ENCODE measurements around the gene OTUD4. TPM values are rescaled to one million over a fixed set of nuclear protein-coding genes. Genes with fewer than 3 reads are reported as not detected.
"Not testable (repeated sequence)": the region's sequence is repeated elsewhere in the genome, so short reads cannot be mapped to it uniquely, and the experiment has no call there.

The OTUD4 gene
- total RNA-seq, 4 donors from 2014 or later, result 10.5 to 46.0 (median 27.6) TPM

DNA sequence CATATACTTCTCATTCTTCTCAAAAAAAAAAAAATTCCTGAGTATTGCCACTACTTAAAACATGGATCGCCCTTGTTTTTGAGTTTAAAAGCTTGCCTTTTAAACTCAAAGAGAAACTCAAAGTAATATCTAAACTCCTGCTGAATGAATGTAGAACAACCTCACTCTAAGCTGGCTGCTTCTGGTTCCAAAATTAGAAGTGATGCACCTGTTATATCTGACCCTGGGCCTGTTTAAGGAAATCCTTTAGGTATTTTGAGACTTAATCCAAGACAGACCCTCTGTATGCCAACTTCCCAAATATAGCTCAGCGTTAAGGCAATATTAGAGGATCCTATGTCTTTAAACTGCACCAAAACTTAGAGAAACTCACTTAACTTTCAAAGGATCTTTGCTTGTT is 1.8 kb upstream of the OTUD4 start:
- Histone ChIP-seq H3K4me1 (peaks cover 3 to 24% (median 17%) of the 10 kb centered on the region in 4 donors), H3K27me3 (no peaks in the 10 kb centered on the region), H3K36me3 (no peaks in the 10 kb centered on the region), H3K9me3 (no peaks in the 10 kb centered on the region), H3K4me3 (no peak overlapping the region), H3K27ac (no peak overlapping the region)
- in situ Hi-C loops (cut with MboI; ENCODE audit: low pct_ligation_motif_present in 1 of 4, low pct_unique_long_range_greater_than_20kb in 1 of 4, low sequenced_read_pairs in 3 of 4) (no loop called here), intact Hi-C loops (cut with DNase I; ENCODE audit: low total_unique reads) (no loop called here)
- no peak for DNase-seq
- TF ChIP-seq POLR2AphosphoS5 (IDR thresholded peaks at IDR 0.05) (no peak), POLR2A (IDR thresholded peaks at IDR 0.05) (no peak), EP300 (IDR thresholded peaks at IDR 0.05; ENCODE audit: low read depth) (no peak)
- TF ChIP-seq, protein P1, sequence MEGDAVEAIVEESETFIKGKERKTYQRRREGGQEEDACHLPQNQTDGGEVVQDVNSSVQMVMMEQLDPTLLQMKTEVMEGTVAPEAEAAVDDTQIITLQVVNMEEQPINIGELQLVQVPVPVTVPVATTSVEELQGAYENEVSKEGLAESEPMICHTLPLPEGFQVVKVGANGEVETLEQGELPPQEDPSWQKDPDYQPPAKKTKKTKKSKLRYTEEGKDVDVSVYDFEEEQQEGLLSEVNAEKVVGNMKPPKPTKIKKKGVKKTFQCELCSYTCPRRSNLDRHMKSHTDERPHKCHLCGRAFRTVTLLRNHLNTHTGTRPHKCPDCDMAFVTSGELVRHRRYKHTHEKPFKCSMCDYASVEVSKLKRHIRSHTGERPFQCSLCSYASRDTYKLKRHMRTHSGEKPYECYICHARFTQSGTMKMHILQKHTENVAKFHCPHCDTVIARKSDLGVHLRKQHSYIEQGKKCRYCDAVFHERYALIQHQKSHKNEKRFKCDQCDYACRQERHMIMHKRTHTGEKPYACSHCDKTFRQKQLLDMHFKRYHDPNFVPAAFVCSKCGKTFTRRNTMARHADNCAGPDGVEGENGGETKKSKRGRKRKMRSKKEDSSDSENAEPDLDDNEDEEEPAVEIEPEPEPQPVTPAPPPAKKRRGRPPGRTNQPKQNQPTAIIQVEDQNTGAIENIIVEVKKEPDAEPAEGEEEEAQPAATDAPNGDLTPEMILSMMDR (IDR thresholded peaks at IDR 0.05), result no peak
- 82 to 85% methylated on average over 2 of the region's 2 CpGs for WGBS, 2 donors (ENCODE audit: low coverage in 1 of 2)

DNA sequence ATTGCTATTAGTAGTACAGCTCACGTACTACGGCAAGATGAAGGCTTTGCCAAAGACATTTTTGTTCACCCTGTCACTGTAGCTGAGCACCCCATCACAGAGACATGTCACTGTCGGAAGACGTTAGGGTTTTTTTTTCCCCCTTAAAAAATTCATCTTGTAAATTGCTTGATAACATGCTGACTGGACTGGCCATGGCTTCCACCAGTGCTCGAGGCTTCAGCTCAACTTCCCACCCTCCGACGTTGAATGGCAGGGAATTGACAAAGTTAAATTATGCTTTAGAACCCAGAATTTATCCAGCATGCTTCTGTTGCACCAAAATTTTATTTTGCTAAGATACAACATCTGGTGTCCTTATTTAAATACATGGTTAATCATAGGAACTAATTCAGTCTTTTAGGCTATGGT is 707 bp upstream of the OTUD4 start:
- H3K4me1 ChIP-seq, result peaks cover 13 to 35% (median 28%) of the 10 kb centered on the region in 4 donors
- in situ Hi-C loops (cut with MboI; ENCODE audit: low pct_ligation_motif_present in 1 of 4, low pct_unique_long_range_greater_than_20kb in 1 of 4, low sequenced_read_pairs in 3 of 4), result no loop called here
- no peaks in the 10 kb centered on the region for H3K27me3 ChIP-seq
- peak overlapping the region; percentile 97 to 100 (median 99) for H3K27ac ChIP-seq
- TF ChIP-seq EP300 (IDR thresholded peaks at IDR 0.05; ENCODE audit: low read depth) (no peak), POLR2AphosphoS5 (IDR thresholded peaks at IDR 0.05) (no peak), POLR2A (IDR thresholded peaks at IDR 0.05) (no peak)
- TF ChIP-seq, protein P1 (IDR thresholded peaks at IDR 0.05), result no peak
- no peaks in the 10 kb centered on the region for H3K36me3 ChIP-seq
- intact Hi-C loops (cut with DNase I; ENCODE audit: low total_unique reads), result no loop called here
- WGBS, 2 donors (ENCODE audit: low coverage in 1 of 2), result 10 to 23% methylated on average over 3 to 7 of the region's 7 CpGs
- no peaks in the 10 kb centered on the region for H3K9me3 ChIP-seq
- peak overlapping the region; percentile 49 to 98 (median 78) for H3K4me3 ChIP-seq
- no peak for DNase-seq

DNA sequence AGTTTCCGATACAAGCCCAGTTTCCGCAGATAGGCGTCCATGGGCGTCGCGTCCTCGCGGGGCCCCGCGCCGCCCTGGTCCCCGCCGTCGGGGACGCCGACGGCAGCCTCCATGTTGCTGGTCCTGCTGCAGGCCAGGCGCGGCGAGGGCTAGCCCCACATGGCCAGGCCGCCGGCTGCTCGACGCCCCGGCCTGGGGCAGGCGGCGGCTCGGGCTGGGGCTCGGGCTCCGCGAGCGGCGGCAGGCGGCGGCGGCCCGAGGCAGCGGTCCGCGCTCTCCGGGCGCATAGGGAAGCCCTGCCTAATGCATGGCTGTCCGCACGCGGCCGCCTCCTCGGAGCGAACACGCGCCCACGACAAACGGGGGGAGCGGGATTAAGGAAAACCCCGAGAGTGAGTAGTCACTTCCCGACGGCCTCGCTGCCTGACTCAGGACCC is 510 bp downstream of the OTUD4 start:
- H3K9me3 ChIP-seq; DNase-seq; intact Hi-C loops (cut with DNase I; ENCODE audit: low total_unique reads); in situ Hi-C loops (cut with MboI; ENCODE audit: low pct_ligation_motif_present in 1 of 4, low pct_unique_long_range_greater_than_20kb in 1 of 4, low sequenced_read_pairs in 3 of 4); H3K27me3 ChIP-seq; H3K36me3 ChIP-seq: not testable (repeated sequence)
- 0% methylated on average over 6 of the region's 57 CpGs; no CpG with 5 or more reads in 1 of the 2 donors for WGBS, 2 donors (ENCODE audit: low coverage in 1 of 2)
- H3K4me3 ChIP-seq, result peak overlapping the region; percentile 73 to 98 (median 90)
- H3K4me1 ChIP-seq, result peaks cover 13 to 44% (median 35%) of the 10 kb centered on the region in 4 donors
- H3K27ac ChIP-seq, result peak overlapping the region; percentile 97 to 100 (median 99)

DNA sequence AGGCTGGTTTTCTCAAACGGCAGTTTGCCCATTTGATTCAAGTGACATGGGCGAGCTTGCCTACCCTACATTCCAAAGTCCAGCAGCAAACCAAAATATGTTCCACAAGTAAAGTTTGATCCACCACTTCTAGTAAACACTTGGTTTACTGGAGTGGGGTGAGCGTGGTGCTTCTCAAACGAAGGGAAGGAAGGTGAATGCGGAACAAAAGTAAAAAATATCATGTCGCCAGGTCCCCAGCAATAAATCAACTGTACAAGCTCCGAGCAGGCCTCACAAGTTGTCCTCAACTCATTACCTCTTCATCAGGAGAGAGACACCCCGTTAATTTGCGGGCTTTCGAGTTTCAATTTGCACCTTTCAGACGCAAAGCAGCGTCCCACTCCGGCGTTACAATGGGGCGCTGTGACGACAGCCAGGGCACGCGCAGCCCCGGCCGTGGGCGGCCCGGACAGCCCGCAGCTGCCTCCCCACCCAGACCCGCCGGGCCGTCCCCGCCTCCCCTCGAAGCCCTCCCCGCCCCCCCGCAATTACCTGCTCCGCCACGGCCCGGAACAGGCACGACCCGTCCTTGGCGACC is 1.0 kb downstream of the OTUD4 start:
- TF ChIP-seq EP300 (IDR thresholded peaks at IDR 0.05; ENCODE audit: low read depth) (no peak), POLR2AphosphoS5 (IDR thresholded peaks at IDR 0.05) (peak in 2 of 3 donors; percentile 84 to 87), POLR2A (IDR thresholded peaks at IDR 0.05) (peak; percentile 67)
- in situ Hi-C loops (cut with MboI; ENCODE audit: low pct_ligation_motif_present in 1 of 4, low pct_unique_long_range_greater_than_20kb in 1 of 4, low sequenced_read_pairs in 3 of 4) (no loop called here), intact Hi-C loops (cut with DNase I; ENCODE audit: low total_unique reads) (no loop called here)

DNA sequence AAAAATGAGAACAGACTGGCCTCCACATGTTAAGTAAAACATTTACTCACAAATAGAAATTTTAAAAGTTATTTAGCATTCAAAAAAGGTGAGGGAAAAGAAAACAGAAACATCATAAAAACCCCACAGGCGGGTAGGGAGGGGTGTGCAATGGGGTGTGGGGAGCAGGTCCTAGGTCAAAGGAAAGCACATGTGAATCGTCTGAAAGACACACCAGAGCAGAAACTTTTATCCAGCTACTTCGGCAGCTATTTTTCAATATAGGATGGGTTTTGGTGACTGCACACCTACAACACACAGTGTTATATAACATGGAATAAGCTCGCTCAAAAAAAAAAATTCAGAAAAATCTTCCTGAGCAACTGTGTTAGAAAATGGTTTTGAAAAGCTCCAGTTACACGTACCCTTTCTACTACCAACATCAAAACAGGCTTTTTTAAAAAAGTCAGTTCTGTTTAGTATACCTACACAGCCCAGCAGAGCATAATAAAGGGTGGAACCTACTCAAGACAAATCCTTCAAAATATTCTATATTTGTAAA is 1.6 kb downstream of the OTUD4 start:
- H3K4me3 ChIP-seq, result peak overlapping the region; percentile 73 to 98 (median 90)
- TF ChIP-seq POLR2A (IDR thresholded peaks at IDR 0.05), result no peak
- no peaks in the 10 kb centered on the region for H3K27me3 ChIP-seq
- no peaks in the 10 kb centered on the region for H3K36me3 ChIP-seq
- in situ Hi-C loops (cut with MboI; ENCODE audit: low pct_ligation_motif_present in 1 of 4, low pct_unique_long_range_greater_than_20kb in 1 of 4, low sequenced_read_pairs in 3 of 4) (no loop called here), intact Hi-C loops (cut with DNase I; ENCODE audit: low total_unique reads) (no loop called here)
- peaks cover 13 to 44% (median 35%) of the 10 kb centered on the region in 4 donors for H3K4me1 ChIP-seq
- peak overlapping the region; percentile 97 to 100 (median 99) for H3K27ac ChIP-seq
- no peak for DNase-seq
- H3K9me3 ChIP-seq, result no peaks in the 10 kb centered on the region
- 0 to 1% methylated on average over 5 of the region's 5 CpGs for WGBS, 2 donors (ENCODE audit: low coverage in 1 of 2)

More for the DNA sequence above, 1.0 kb downstream of the OTUD4 start:
- 0 to 1% methylated on average over 6 to 25 of the region's 36 CpGs for WGBS, 2 donors (ENCODE audit: low coverage in 1 of 2)
- Histone ChIP-seq H3K9me3 (no peaks in the 10 kb centered on the region), H3K27ac (peak overlapping the region; percentile 97 to 100 (median 99)), H3K4me1 (peaks cover 13 to 44% (median 35%) of the 10 kb centered on the region in 4 donors), H3K36me3 (no peaks in the 10 kb centered on the region), H3K4me3 (peak overlapping the region; percentile 73 to 98 (median 90)), H3K27me3 (no peaks in the 10 kb centered on the region)
- DNase-seq, result peak; percentile 85
